HG03378 (cell line): ENCODE results near the gene FHIP1B.
"Not testable (repeated sequence)": the region's sequence is repeated elsewhere in the genome, so short reads cannot be mapped to it uniquely, and the experiment has no call there.

Experiments used
- ATAC-seq: cut with Tn5 transposase; IDR thresholded peaks from one replicate; pipeline ENCODE4 v1.9.1; 2021; ENCODE audit warnings: mild to moderate bottlenecking, moderate library complexity; ENCODE audit not compliant: unreplicated experiment

Gene FHIP1B

DNA sequence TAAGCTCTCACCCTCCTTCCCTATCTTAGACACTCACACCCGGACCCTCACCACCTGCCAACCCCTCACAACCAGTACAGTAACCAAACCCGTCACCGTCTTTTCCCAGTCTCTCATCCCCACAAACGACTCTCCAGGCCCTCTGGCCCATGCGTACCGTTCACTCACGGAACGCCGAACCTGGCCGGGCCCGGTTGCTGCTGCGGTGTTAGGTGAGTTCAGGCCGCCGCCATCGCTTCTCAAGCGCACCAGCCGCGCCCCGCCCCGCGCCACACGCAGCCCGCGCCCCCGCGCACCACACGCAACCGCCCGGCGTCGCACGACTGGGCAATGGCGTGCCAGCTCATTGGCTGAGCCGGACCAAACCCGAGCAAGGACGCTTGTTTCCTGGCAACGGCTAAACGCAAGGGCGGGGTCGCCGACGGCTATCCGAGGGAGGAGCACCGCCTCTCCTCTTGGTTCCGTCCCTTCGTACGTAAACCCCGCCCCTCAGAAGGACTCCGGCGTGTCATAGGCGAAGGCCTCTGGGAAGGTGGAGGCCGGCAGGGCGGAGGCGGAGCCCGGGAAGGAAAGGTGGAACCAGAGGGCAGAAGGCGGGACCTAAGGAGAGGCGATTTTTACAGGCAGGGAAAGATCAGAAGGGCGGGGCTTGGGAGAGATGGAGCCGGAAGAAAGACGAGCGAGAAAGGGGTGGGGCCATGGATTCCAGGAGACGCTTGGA lies at the start of gene FHIP1B:
TSS of gene FHIP1B (minus strand) at position 250 of the 721 bp plus-strand sequence. CDS start 10,120 bp downstream, outside the sequence.
- peak; percentile 96 for ATAC-seq

DNA sequence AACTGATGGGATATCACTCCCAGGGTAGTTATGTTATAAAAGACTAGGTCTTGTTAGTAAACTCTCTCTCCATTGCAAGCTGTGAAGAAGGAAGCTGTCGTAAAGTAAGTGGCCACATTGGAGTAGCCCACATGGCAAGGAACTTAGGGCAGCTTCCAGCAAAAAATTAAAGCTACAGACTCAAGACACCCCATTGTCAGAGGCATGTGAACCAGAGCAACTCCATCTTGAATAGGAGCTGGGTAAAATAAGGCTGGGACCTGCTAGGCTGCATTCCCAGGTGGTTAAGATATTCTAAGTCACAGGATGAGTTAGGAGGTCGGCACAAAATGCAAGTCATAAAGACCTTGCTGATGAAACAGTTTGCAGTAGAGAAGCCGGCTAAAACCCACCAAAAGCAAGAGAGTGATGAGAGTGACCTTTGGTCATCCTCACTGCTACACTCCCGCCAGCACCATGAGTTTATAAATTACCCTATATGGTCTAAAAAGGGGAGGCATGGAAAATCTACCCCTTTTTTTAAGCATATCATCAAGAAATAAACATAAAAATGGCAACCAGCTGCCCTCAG lies 49.1 kb upstream of the FHIP1B start:
- no peak for ATAC-seq

DNA sequence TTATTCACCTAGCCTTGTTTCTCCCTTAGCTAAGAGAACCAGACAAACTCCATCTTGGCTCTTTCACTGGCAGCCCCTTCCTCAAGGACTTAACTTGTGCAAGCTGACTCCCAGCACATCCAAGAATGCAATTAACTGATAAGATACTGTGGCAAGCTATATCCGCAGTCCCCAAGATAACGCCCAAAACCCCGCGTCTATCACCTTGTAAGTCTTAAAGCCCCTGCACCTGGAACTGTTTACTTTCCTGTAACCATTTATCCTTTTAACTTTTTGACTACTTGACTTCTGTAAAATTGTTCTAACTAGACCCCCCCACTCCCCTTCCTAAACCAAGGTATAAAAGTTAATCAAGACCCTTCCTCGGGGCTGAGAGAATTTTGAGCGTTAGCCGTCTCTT lies 46.4 kb upstream of the FHIP1B start:
- ATAC-seq: not testable (repeated sequence)

DNA sequence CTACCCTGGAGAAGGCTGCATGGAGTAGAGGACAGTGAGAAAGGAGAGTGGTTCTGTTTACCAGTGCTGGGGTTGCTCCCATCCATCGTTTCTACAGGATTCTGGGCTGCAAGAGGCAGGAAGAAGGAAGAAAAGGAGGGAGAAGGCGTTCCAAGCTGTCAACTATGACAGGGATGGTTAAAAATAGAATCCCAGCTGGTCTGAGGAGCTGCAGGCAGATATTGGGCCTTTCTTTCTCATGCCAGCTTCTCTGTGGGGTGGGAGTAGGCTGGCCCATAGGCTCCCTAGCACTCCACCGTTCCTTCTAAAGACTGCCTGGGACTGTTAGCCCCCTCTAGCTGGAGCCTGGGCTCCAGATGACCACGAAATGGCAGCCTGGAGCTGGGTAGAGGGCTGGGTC lies 38.8 kb upstream of the FHIP1B start:
- no peak for ATAC-seq

DNA sequence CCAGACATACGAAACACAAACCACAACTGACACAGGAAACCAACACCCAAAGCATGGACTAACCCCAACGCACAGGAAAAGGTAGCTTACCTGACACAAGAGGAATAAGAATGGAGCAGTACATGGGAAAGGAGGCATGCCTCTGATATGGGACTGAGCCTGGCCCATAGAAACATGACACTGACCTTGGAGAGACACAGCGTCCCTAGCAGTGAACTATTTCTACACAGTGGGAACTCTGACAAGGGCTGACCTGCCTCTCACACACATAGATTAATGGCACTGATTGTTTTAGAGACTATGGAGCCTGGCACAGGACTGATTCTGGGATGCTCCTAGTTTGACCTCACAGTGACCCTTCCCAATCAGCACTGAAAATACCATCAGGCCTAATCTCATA lies 37.2 kb upstream of the FHIP1B start:
- no peak for ATAC-seq

DNA sequence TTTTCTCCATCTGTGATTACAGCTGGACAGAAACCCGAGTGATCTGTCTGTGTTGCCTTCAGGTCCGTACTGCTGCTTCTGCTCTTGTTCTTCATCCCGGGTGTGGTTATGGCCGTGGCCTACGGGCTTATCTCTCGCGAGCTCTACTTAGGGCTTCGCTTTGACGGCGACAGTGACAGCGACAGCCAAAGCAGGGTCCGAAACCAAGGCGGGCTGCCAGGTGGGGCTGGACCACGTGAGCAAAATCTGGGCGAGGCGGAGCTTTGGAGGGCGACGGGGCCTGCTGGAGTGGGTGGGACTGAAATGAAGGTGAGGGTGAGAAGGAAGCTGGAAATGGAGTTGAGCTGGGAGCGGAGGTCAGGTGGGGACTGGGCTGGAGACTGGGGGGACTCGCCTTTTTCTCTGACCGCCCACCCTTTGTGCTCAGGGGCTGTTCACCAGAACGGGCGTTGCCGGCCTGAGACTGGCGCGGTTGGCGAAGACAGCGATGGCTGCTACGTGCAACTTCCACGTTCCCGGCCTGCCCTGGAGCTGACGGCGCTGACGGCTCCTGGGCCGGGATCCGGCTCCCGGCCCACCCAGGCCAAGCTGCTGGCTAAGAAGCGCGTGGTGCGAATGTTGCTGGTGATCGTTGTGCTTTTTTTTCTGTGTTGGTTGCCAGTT lies 36.3 kb upstream of the FHIP1B start:
- no peak for ATAC-seq

DNA sequence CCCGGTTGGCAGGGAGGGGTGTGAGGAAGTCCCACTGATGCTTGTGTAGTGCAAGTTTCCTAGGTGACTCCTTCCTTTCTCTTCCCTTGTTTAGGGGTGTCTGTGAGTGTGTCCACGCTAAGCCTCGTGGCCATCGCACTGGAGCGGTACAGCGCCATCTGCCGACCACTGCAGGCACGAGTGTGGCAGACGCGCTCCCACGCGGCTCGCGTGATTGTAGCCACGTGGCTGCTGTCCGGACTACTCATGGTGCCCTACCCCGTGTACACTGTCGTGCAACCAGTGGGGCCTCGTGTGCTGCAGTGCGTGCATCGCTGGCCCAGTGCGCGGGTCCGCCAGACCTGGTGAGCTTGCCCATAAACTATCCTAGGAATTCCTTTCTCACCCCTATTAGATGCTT lies 35.6 kb upstream of the FHIP1B start:
- ATAC-seq: no peak

DNA sequence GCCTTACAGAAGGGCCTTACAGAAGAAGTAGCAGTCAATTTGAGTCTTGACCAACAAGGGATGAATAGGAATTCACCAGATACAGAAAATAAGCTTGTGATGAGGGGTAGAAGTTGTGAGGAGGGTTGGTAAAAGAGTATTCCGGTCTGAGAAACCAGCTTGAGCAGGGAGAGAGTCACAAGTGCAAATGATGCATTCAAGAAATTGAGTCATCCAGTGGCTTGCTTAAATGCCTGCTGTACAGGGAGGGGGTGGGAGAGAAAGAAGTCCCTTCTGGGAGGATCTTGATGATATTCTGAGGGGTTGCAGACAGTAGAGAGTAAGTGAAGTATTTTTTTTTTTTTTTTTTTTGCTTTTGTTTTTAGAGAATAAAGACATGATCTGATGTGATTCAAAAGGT lies 34.4 kb upstream of the FHIP1B start:
- no peak for ATAC-seq

DNA sequence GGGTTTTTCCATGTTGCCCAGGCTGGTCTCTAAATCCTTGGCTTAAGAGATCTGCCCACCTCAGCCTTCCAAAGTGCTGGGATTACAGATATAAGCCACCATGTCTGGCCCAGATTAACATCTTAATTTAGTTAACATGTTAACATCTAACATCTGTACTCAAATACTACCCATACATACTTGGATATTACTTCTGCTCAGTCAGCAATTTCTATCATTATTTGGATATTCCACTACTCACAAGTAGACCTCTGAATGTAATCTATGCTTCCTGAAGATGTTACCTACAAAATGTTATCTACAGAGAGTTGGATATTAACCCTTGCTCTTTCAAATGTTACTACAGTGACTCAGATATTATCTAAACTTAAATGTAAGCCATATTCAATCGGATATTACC lies 29.2 kb upstream of the FHIP1B start:
- ATAC-seq: no peak

DNA sequence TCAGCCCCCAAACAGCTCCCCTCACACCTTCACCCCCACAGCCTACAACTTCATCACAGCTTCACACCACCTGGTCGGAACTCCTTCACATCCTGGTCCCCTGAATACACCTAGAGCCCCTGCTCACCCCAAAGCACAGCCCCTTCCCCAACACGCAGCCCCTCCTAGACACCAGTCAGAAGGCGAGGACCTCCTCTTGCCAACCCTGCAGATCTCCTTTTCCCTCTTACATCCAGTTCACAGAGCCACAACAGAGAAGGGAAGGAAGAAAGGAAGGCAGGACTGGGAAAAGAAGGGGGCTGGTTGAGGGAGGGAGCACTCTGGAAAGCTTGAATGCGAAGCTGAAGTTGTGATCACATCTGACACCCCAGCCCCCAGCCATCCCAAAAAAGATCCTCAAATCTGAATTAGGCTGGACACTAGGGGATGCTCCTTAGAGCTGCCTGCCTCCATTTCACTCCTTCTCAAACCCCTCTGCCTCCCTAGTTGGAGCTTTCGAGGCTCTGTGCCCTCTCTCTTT lies 25.8 kb upstream of the FHIP1B start:
- ATAC-seq: no peak

DNA sequence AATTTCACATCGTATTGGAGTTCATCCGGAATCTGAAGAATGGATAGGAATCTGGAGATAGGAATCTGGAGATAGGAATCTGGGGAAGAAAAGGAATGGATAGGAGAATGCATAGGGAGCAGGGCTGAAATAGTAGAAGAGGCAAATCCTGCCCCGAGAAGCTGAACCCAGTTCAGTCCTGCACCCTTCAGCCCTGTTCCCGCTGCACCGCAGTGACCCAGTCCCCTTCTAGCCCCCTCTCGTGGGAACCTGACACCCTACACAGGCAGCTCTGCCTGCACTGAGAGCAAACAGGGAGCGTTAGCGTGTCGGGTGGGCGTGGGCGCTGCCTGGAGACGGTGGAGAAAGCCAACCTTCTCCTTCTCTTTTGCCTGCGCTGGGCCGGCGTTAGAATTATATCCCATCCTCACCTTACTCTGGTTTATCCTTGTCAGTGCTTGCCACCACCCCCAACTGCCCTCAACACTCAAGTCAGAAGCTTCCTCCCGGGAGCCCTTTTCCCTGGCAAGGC lies 24.2 kb upstream of the FHIP1B start:
- no peak for ATAC-seq

DNA sequence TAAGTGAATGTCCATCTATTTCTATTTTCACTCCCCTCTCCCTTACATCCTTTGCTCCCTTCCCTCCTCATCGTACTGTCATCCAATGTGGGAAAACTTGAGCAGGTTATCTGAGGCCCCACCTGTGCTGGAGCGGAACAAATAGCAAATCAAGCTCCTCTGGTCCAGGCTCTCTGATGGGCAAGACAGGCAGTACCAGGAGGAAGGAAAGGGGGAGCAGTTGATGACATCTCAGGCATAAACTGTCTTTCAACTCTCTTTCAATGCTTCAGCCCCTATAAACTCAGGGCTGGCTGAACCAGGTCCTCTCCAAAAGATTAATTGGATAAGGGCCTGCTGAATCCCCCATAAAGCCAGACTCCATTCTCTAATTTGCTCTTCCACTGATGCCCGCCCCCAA lies 23.7 kb upstream of the FHIP1B start:
- no peak for ATAC-seq

DNA sequence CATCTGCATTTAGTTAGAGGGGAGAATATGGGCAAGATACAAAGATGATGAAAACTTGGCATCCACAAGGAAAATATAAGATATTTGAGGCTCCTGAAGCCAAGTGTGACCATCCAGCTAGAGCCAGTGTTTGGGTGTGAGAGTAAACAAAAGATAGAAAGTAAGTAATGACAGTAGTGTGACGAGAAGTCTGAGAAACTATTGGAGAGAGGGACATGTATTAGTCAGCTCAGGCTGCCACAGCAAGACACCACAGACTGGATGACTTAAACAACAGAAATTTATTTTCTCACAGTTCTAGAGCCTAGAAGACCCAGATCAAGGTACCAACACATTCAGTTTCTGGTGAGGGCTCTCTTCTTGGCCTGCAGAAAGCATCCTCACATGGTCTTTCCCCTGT lies 18.8 kb upstream of the FHIP1B start:
- no peak for ATAC-seq

DNA sequence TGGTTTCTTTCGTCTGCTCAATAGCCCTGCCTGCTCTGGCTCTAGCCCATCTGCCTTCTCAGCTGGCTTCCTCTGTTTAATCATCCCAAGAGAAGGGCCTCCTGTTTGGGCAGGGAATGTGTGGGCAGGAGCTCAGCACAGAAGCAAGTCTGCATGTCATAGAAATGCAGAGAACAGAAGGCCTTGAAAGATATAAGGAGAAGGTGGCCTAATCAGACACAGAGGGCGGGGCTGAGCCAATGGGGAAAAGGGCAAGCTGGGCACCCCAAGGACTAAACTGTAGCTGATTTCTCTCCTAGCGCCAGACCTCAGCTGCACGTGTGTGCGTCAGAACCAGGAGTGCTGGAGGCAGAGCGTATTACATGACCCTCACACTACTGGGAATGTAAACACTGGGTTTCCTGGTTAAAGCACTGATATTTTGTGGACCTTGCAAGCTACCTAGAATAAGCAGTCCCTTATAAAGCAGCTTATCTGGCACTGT lies 17.6 kb upstream of the FHIP1B start:
- no peak for ATAC-seq

DNA sequence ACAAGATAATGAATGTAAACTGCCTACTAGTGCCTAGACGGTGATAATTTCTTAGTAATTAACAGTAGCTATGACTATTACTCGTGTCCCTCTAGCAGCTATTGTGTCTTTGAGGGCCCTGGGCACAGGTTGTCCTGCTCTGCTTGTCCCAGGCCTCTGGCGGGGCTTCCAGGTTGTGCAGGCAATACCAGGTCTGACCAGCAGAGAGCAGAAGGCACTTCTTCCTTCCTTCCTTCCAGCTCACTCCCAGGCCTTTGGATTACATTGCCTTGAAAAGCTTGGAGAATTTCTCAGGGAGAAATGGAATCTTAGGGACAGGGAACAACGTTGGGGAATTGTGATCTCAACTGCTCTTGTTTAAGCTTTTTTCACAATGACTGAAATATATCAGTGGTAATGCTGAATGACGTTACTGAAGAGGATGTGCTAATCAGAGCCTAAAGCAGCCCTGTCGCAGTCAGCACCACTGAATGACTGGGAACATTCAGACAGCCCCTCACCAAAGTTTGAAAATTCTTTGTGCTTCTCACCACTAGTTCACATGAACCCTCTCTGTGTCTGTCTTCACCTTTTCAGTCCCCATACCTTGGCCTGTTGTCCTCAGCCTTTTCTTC lies 16.8 kb upstream of the FHIP1B start:
- ATAC-seq: peak; percentile 58

DNA sequence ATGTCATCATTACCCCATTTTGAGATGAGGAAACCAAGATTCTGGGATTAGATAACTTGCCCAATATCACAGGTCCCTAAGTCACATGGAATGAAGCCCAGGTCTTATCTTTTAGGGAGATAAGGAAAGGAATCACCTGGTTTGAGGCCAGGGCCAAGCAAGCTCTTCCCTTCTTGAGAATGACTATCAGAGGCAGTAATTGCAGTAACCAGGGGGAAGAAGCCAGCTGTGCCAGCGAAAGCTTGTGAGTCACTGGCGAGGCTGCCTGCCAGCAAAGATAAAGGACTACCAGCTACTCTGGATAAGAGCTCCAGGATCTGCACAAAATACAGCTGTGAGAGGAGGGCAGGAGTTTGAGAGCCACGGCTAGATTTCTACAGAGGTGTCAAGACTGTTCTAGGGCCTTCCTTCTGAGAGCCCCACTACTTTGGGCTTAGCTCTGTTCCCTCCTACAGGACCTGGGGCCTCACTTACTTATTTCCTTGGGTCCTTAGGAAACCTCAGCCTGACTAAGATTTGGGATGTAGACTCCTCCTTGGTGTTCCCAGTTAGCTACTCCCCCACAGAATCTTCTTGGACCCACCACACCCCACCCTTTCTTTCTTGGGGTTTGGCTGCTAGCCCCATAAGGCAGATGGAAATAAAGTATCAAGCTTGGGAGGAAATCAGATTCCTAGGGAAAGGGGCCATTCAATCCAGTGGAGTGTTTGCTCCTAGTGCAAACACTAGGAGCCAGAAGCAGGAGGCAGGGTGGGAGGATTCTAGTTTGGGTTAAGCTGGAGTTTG lies 15.5 kb upstream of the FHIP1B start:
- no peak for ATAC-seq

DNA sequence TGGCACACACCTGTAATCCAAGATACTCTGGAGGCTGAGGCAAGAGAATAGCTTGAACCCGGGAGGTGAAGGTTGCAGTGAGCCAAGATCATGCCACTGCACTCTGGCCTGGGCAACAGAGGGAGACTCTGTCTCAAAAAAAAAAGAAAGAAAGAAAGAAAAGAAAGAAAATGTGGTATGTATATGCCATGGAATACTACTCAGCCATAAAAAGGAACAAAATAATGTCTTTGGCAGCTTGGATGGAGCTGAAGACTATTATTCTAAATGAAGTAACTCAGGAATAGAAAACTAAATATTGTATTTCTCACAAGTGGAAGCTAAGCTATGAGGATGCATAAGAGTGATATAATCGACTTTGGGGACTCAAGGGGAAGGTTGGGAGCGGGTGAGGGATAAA lies 14.5 kb upstream of the FHIP1B start:
- ATAC-seq: not testable (repeated sequence)

DNA sequence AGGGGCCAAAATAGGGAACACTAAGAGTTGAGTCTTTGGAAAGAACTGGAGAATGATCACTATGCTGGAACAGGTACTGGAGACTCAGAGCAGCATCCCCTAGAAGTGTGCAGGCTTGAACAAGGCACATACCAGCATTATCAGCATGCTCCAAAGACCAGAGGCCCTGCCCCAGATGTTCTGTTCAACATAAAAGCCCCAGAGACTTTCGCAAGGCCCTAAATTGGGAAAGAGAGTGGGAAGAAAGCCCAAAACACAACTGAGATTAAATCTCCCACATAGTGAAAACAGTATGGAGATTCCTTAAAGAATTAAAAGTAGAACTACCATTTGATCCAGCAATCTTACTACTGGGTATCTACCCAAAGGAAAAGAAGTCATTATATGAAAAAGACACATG lies 13.8 kb upstream of the FHIP1B start:
- no peak for ATAC-seq

DNA sequence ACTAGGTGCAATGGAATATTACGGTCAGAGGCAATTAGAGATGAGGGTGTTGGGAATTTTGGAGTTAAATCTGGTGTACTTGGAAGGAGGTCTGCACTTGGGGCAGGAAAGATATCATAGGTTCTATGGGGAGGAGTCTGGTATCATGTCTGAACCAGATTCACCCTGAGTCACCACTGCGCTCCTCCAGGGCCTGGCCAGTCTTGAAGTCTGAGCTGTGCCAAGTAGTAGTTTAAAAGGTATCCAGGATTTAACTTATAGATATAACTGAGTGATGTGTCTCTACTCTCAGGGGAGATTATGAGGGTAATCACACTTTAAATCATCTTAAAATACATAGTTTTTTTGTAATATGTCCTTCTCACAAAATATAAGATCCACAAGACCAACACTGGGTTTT lies 11.1 kb upstream of the FHIP1B start:
- ATAC-seq: no peak

DNA sequence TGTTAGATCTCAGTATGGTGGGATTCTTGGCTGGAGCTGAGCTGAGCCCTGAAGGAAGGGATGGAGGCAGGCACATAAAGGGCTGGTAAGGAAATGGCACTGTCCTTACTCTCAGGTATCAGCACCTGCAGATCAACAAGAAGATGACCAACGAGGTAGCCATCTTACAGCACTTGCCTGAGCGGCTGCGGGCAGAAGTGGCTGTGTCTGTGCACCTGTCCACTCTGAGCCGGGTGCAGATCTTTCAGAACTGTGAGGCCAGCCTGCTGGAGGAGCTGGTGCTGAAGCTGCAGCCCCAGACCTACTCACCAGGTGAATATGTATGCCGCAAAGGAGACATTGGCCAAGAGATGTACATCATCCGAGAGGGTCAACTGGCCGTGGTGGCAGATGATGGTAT lies 6.9 kb upstream of the FHIP1B start:
- no peak for ATAC-seq

DNA sequence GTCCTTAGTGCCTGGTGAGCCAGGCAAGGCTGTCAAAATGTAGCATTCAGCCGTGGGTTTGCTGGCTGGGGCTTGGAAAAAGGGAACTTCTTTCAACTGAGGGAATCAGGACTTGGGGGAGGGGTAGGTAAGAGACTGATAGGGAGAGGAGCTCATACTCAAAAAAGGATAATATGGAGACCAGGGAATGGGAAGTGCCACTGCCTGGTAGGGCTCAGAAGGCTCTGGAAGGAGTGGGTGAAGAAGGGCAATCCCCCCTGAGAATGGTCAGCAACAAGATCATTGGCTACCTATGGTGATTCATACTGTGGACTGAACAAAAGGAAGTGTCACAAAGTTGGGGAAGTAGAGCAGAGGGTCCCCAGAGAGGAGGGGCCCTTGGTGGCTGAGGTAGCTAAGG lies 6.3 kb upstream of the FHIP1B start:
- ATAC-seq: no peak
